ENCODE measurements around the gene NEDD4.
"Not testable (repeated sequence)": the region's sequence is repeated elsewhere in the genome, so short reads cannot be mapped to it uniquely, and the experiment has no call there.

NEDD4 gene

GRCh38 chr15:55897560-55898336, 95.7 kb downstream of the NEDD4 start:
- peak; percentile 7 for DNase-seq (ENCODE audit: low read depth, low spot score)

- DNase-seq (ENCODE audit: low read depth, low spot score), result no peak
These were observed 98.9 kb downstream of the NEDD4 start for GRCh38 chr15:55894399-55894965.

- DNase-seq (ENCODE audit: low read depth, low spot score), result no peak
These were observed 99.6 kb downstream of the NEDD4 start for GRCh38 chr15:55893852-55894251.

- no peak for DNase-seq (ENCODE audit: low read depth, low spot score)
These were observed 102.2 kb downstream of the NEDD4 start for GRCh38 chr15:55891196-55891595.

- DNase-seq (ENCODE audit: low read depth, low spot score), result no peak
These were observed 109.2 kb downstream of the NEDD4 start for GRCh38 chr15:55884223-55884622.

- DNase-seq (ENCODE audit: low read depth, low spot score), result no peak
These were observed 114.2 kb downstream of the NEDD4 start for GRCh38 chr15:55879181-55879580.

- no peak for DNase-seq (ENCODE audit: low read depth, low spot score)
These were observed 120.2 kb downstream of the NEDD4 start for GRCh38 chr15:55873024-55873720.

GRCh38 chr15:55872471-55872870, 120.9 kb downstream of the NEDD4 start:
- DNase-seq (ENCODE audit: low read depth, low spot score), result no peak

- DNase-seq (ENCODE audit: low read depth, low spot score), result no peak
These were observed 123.8 kb downstream of the NEDD4 start for GRCh38 chr15:55869660-55870059.

- DNase-seq (ENCODE audit: low read depth, low spot score), result no peak
These were observed 124.7 kb downstream of the NEDD4 start for GRCh38 chr15:55868707-55869106.

GRCh38 chr15:55868291-55868690, 125.1 kb downstream of the NEDD4 start:
- not testable (repeated sequence) for DNase-seq (ENCODE audit: low read depth, low spot score)

- DNase-seq (ENCODE audit: low read depth, low spot score), result no peak
These were observed 129.5 kb downstream of the NEDD4 start for GRCh38 chr15:55863911-55864310.

- DNase-seq (ENCODE audit: low read depth, low spot score), result no peak
These were observed 132.3 kb downstream of the NEDD4 start for GRCh38 chr15:55861115-55861514.

GRCh38 chr15:55860468-55860867, 132.9 kb downstream of the NEDD4 start:
- DNase-seq (ENCODE audit: low read depth, low spot score), result no peak

- no peak for DNase-seq (ENCODE audit: low read depth, low spot score)
These were observed 133.7 kb downstream of the NEDD4 start for GRCh38 chr15:55859681-55860080.

GRCh38 chr15:55858661-55859060, 134.8 kb downstream of the NEDD4 start:
- no peak for DNase-seq (ENCODE audit: low read depth, low spot score)

- DNase-seq (ENCODE audit: low read depth, low spot score), result no peak
These were observed 136.8 kb downstream of the NEDD4 start for GRCh38 chr15:55856506-55857164.

GRCh38 chr15:55853134-55853533, 140.3 kb downstream of the NEDD4 start:
- no peak for DNase-seq (ENCODE audit: low read depth, low spot score)

GRCh38 chr15:55846116-55846707, 147.2 kb downstream of the NEDD4 start:
- peak; percentile 56 for DNase-seq (ENCODE audit: low read depth, low spot score)

- not testable (repeated sequence) for DNase-seq (ENCODE audit: low read depth, low spot score)
These were observed 150.5 kb downstream of the NEDD4 start for GRCh38 chr15:55842897-55843296.

- DNase-seq (ENCODE audit: low read depth, low spot score), result no peak
These were observed 157.5 kb downstream of the NEDD4 start for GRCh38 chr15:55835866-55836265.

- no peak for DNase-seq (ENCODE audit: low read depth, low spot score)
These were observed 159.1 kb downstream of the NEDD4 start for GRCh38 chr15:55834331-55834730.
